Measurements from ENCODE around the gene HTT. TPM values are rescaled to one million over a fixed set of nuclear protein-coding genes. Genes with fewer than 3 reads are reported as not detected.

The HTT gene
- total RNA-seq, 5 donors from 2014 or later (not counting 1 experiment from before 2014, with no cell fraction given) = 60.3 to 97.1 (median 71.4) TPM

GRCh38 chr4:3176367-3177229 lies 102.1 kb downstream of the HTT start:
- WGBS (ENCODE audit: insufficient coverage) = 92% methylated on average over 5 of the region's 11 CpGs
- H3K27me3 Mint-ChIP-seq = no peaks in the 10 kb centered on the region
- no peak overlapping the region for H3K27ac Mint-ChIP-seq
- Histone ChIP-seq H3K36me3 (ENCODE audit: control insufficient read depth in 2 of 2, extremely low read depth in 1 of 2, insufficient read depth in 1 of 2, low read length in 1 of 2) (peaks cover 23 to 79% of the 10 kb centered on the region in 2 donors), H3K4me1 (ENCODE audit: control insufficient read depth in 1 of 2, extremely low read depth in 1 of 2, insufficient read depth in 2 of 2, low read length in 2 of 2) (no peaks in the 10 kb centered on the region), H3K9me3 (no peaks in the 10 kb centered on the region), H3K27me3 (replicated peaks in 1 of 2; ENCODE audit: control insufficient read depth in 2 of 2, extremely low read depth in 1 of 2, insufficient read depth in 2 of 2, low read length in 1 of 2) (no peaks in the 10 kb centered on the region), H3K4me3 (ENCODE audit: control insufficient read depth in 1 of 2, extremely low read depth in 1 of 2, low read length in 1 of 2) (no peak overlapping the region), H3K27ac (ENCODE audit: low read length) (no peak overlapping the region)
- peaks cover 71% of the 10 kb centered on the region for H3K36me3 Mint-ChIP-seq
- ATAC-seq (replicated peaks in 1 of 4) (no peak), DNase-seq (no peak)
- no peaks in the 10 kb centered on the region for H3K9me3 Mint-ChIP-seq
- CTCF ChIA-PET = interaction anchor here in 1 of 2 donors (0.5 kb wide), 1 partner anchor 95 kb away, joined by 3 read pairs; no protein-coding TSS in a partner anchor
- POLR2A ChIA-PET = no interaction called here
- no peak overlapping the region for H3K4me3 Mint-ChIP-seq
- no peaks in the 10 kb centered on the region for H3K4me1 Mint-ChIP-seq

GRCh38 chr4:3177426-3177825 lies 102.9 kb downstream of the HTT start:
- no peaks in the 10 kb centered on the region for H3K4me1 Mint-ChIP-seq
- no peaks in the 10 kb centered on the region for H3K9me3 Mint-ChIP-seq
- POLR2A ChIA-PET = no interaction called here
- DNase-seq = no peak
- Histone ChIP-seq H3K27ac (ENCODE audit: low read length) (no peak overlapping the region), H3K4me3 (ENCODE audit: control insufficient read depth in 1 of 2, extremely low read depth in 1 of 2, low read length in 1 of 2) (no peak overlapping the region), H3K4me1 (ENCODE audit: control insufficient read depth in 1 of 2, extremely low read depth in 1 of 2, insufficient read depth in 2 of 2, low read length in 2 of 2) (no peaks in the 10 kb centered on the region), H3K36me3 (ENCODE audit: control insufficient read depth in 2 of 2, extremely low read depth in 1 of 2, insufficient read depth in 1 of 2, low read length in 1 of 2) (peaks cover 25 to 80% of the 10 kb centered on the region in 2 donors), H3K27me3 (replicated peaks in 1 of 2; ENCODE audit: control insufficient read depth in 2 of 2, extremely low read depth in 1 of 2, insufficient read depth in 2 of 2, low read length in 1 of 2) (no peaks in the 10 kb centered on the region), H3K9me3 (no peaks in the 10 kb centered on the region)
- H3K4me3 Mint-ChIP-seq = no peak overlapping the region
- H3K27me3 Mint-ChIP-seq = no peaks in the 10 kb centered on the region
- ATAC-seq (replicated peaks in 1 of 4) = no peak
- H3K36me3 Mint-ChIP-seq = peaks cover 72% of the 10 kb centered on the region
- no peak overlapping the region for H3K27ac Mint-ChIP-seq
- CTCF ChIA-PET = no interaction called here

- Mint-ChIP-seq H3K9me3 (no peaks in the 10 kb centered on the region), H3K4me3 (no peak overlapping the region), H3K27ac (no peak overlapping the region), H3K36me3 (peaks cover 72% of the 10 kb centered on the region), H3K4me1 (no peaks in the 10 kb centered on the region), H3K27me3 (no peaks in the 10 kb centered on the region)
- Histone ChIP-seq H3K9me3 (no peaks in the 10 kb centered on the region), H3K27ac (ENCODE audit: low read length) (no peak overlapping the region), H3K4me1 (ENCODE audit: control insufficient read depth in 1 of 2, extremely low read depth in 1 of 2, insufficient read depth in 2 of 2, low read length in 2 of 2) (no peaks in the 10 kb centered on the region), H3K27me3 (replicated peaks in 1 of 2; ENCODE audit: control insufficient read depth in 2 of 2, extremely low read depth in 1 of 2, insufficient read depth in 2 of 2, low read length in 1 of 2) (no peaks in the 10 kb centered on the region), H3K4me3 (ENCODE audit: control insufficient read depth in 1 of 2, extremely low read depth in 1 of 2, low read length in 1 of 2) (no peak overlapping the region), H3K36me3 (ENCODE audit: control insufficient read depth in 2 of 2, extremely low read depth in 1 of 2, insufficient read depth in 1 of 2, low read length in 1 of 2) (peaks cover 23 to 80% of the 10 kb centered on the region in 2 donors)
- DNase-seq (no peak), ATAC-seq (replicated peaks in 1 of 4) (no peak)
- ChIA-PET CTCF (no interaction called here), POLR2A (no interaction called here)
- 100% methylated on average over 5 of the region's 7 CpGs for WGBS (ENCODE audit: insufficient coverage)
Measured at GRCh38 chr4:3177905-3178304, 103.4 kb downstream of the HTT start.

GRCh38 chr4:3178351-3178750 lies 103.9 kb downstream of the HTT start:
- POLR2A ChIA-PET = no interaction called here
- Histone ChIP-seq H3K4me1 (ENCODE audit: control insufficient read depth in 1 of 2, extremely low read depth in 1 of 2, insufficient read depth in 2 of 2, low read length in 2 of 2) (no peaks in the 10 kb centered on the region), H3K9me3 (no peaks in the 10 kb centered on the region), H3K27me3 (replicated peaks in 1 of 2; ENCODE audit: control insufficient read depth in 2 of 2, extremely low read depth in 1 of 2, insufficient read depth in 2 of 2, low read length in 1 of 2) (no peaks in the 10 kb centered on the region), H3K4me3 (ENCODE audit: control insufficient read depth in 1 of 2, extremely low read depth in 1 of 2, low read length in 1 of 2) (no peak overlapping the region), H3K36me3 (ENCODE audit: control insufficient read depth in 2 of 2, extremely low read depth in 1 of 2, insufficient read depth in 1 of 2, low read length in 1 of 2) (peaks cover 19 to 80% of the 10 kb centered on the region in 2 donors), H3K27ac (ENCODE audit: low read length) (no peak overlapping the region)
- DNase-seq (no peak), ATAC-seq (replicated peaks in 1 of 4) (no peak)
- H3K9me3 Mint-ChIP-seq = no peaks in the 10 kb centered on the region
- no peak overlapping the region for H3K4me3 Mint-ChIP-seq
- H3K27me3 Mint-ChIP-seq = no peaks in the 10 kb centered on the region
- WGBS (ENCODE audit: insufficient coverage) = 100% methylated on average over 4 of the region's 9 CpGs
- peaks cover 70% of the 10 kb centered on the region for H3K36me3 Mint-ChIP-seq
- no peak overlapping the region for H3K27ac Mint-ChIP-seq
- CTCF ChIA-PET = no interaction called here
- no peaks in the 10 kb centered on the region for H3K4me1 Mint-ChIP-seq

GRCh38 chr4:3179126-3179706 lies 104.7 kb downstream of the HTT start:
- CTCF ChIA-PET = no interaction called here
- no peak overlapping the region for H3K27ac Mint-ChIP-seq
- ATAC-seq (replicated peaks in 1 of 4) = no peak

GRCh38 chr4:3183008-3183407 lies 108.5 kb downstream of the HTT start:
- Histone ChIP-seq H3K9me3 (no peaks in the 10 kb centered on the region), H3K27ac (ENCODE audit: low read length) (no peak overlapping the region), H3K4me3 (ENCODE audit: control insufficient read depth in 1 of 2, extremely low read depth in 1 of 2, low read length in 1 of 2) (no peak overlapping the region), H3K36me3 (ENCODE audit: control insufficient read depth in 2 of 2, extremely low read depth in 1 of 2, insufficient read depth in 1 of 2, low read length in 1 of 2) (peaks cover 24 to 75% of the 10 kb centered on the region in 2 donors), H3K27me3 (replicated peaks in 1 of 2; ENCODE audit: control insufficient read depth in 2 of 2, extremely low read depth in 1 of 2, insufficient read depth in 2 of 2, low read length in 1 of 2) (no peaks in the 10 kb centered on the region), H3K4me1 (ENCODE audit: control insufficient read depth in 1 of 2, extremely low read depth in 1 of 2, insufficient read depth in 2 of 2, low read length in 2 of 2) (no peaks in the 10 kb centered on the region)
- 86% methylated on average over 3 of the region's 4 CpGs for WGBS (ENCODE audit: insufficient coverage)
- DNase-seq (no peak), ATAC-seq (replicated peaks in 1 of 4) (no peak)
- Mint-ChIP-seq H3K27ac (no peak overlapping the region), H3K27me3 (no peaks in the 10 kb centered on the region), H3K36me3 (peaks cover 83% of the 10 kb centered on the region), H3K4me1 (peaks cover 0 to 2% (median 0%) of the 10 kb centered on the region in 3 donors), H3K9me3 (no peaks in the 10 kb centered on the region), H3K4me3 (no peak overlapping the region)
- ChIA-PET POLR2A (no interaction called here), CTCF (no interaction called here)

More at GRCh38 chr4:3179126-3179706, 104.7 kb downstream of the HTT start:
- POLR2A ChIA-PET = no interaction called here
- peaks cover 0 to 2% (median 0%) of the 10 kb centered on the region in 3 donors for H3K4me1 Mint-ChIP-seq
- peaks cover 78% of the 10 kb centered on the region for H3K36me3 Mint-ChIP-seq
- Histone ChIP-seq H3K27ac (ENCODE audit: low read length) (no peak overlapping the region), H3K4me3 (ENCODE audit: control insufficient read depth in 1 of 2, extremely low read depth in 1 of 2, low read length in 1 of 2) (no peak overlapping the region), H3K27me3 (replicated peaks in 1 of 2; ENCODE audit: control insufficient read depth in 2 of 2, extremely low read depth in 1 of 2, insufficient read depth in 2 of 2, low read length in 1 of 2) (no peaks in the 10 kb centered on the region), H3K4me1 (ENCODE audit: control insufficient read depth in 1 of 2, extremely low read depth in 1 of 2, insufficient read depth in 2 of 2, low read length in 2 of 2) (no peaks in the 10 kb centered on the region), H3K9me3 (no peaks in the 10 kb centered on the region), H3K36me3 (ENCODE audit: control insufficient read depth in 2 of 2, extremely low read depth in 1 of 2, insufficient read depth in 1 of 2, low read length in 1 of 2) (peaks cover 23 to 84% of the 10 kb centered on the region in 2 donors)
- no peaks in the 10 kb centered on the region for H3K27me3 Mint-ChIP-seq
- no peak overlapping the region for H3K4me3 Mint-ChIP-seq
- WGBS (ENCODE audit: insufficient coverage) = 100% methylated on average over 11 of the region's 12 CpGs
- no peak for DNase-seq
- H3K9me3 Mint-ChIP-seq = no peaks in the 10 kb centered on the region
